Measurements from ENCODE around the gene TMEM214.

The TMEM214 gene

GRCh38 chr2:27032495-27033252, at the start of gene TMEM214:
Gene TMEM214, plus strand, starts transcription at chr2:27032965. Its CDS starts 51 bp downstream, at chr2:27033016.
- DNase-seq: peak; percentile 75

GRCh38 chr2:26983746-26984145, 49.0 kb upstream of the TMEM214 start:
- no peak for DNase-seq

- no peak for DNase-seq
Measured at GRCh38 chr2:26985807-26986206, 47.0 kb upstream of the TMEM214 start.

- DNase-seq: no peak
Measured at GRCh38 chr2:26986576-26986975, 46.2 kb upstream of the TMEM214 start.

GRCh38 chr2:26988058-26988860, 44.5 kb upstream of the TMEM214 start:
- DNase-seq: no peak

GRCh38 chr2:26989156-26989555, 43.6 kb upstream of the TMEM214 start:
- DNase-seq: no peak

GRCh38 chr2:26991717-26992116, 41.0 kb upstream of the TMEM214 start:
- no peak for DNase-seq

- DNase-seq: no peak
Measured at GRCh38 chr2:26993768-26994167, 39.0 kb upstream of the TMEM214 start.

- no peak for DNase-seq
Measured at GRCh38 chr2:26994983-26995382, 37.8 kb upstream of the TMEM214 start.

- DNase-seq: no peak
Measured at GRCh38 chr2:26997394-26997793, 35.4 kb upstream of the TMEM214 start.

- no peak for DNase-seq
Measured at GRCh38 chr2:26998323-26998722, 34.4 kb upstream of the TMEM214 start.

GRCh38 chr2:27000228-27000627, 32.5 kb upstream of the TMEM214 start:
- no peak for DNase-seq

GRCh38 chr2:27000995-27001394, 31.8 kb upstream of the TMEM214 start:
- DNase-seq: no peak

- DNase-seq: no peak
Measured at GRCh38 chr2:27001950-27002349, 30.8 kb upstream of the TMEM214 start.

- no peak for DNase-seq
Measured at GRCh38 chr2:27003007-27003406, 29.8 kb upstream of the TMEM214 start.

GRCh38 chr2:27003857-27004256, 28.9 kb upstream of the TMEM214 start:
- no peak for DNase-seq

- DNase-seq: no peak
Measured at GRCh38 chr2:27006602-27007415, 26.0 kb upstream of the TMEM214 start.

GRCh38 chr2:27007416-27008374, 25.1 kb upstream of the TMEM214 start:
- DNase-seq: no peak

GRCh38 chr2:27008678-27009077, 24.1 kb upstream of the TMEM214 start:
- DNase-seq: no peak

- no peak for DNase-seq
Measured at GRCh38 chr2:27009083-27009482, 23.7 kb upstream of the TMEM214 start.

- no peak for DNase-seq
Measured at GRCh38 chr2:27009716-27010115, 23.0 kb upstream of the TMEM214 start.

- no peak for DNase-seq
Measured at GRCh38 chr2:27010139-27010538, 22.6 kb upstream of the TMEM214 start.

Data from KG1 (cell line).